RWPE2 (cell line): ENCODE results near the gene EFS.

Source experiments
- ATAC-seq: fragments of 200-7000 bp; cut with Tn5 transposase; 3 replicates; pipeline ENCODE4 v1.9.1; 2021; ENCODE audit warnings: low read depth
- DNase-seq: peaks from one replicate; pipeline ENCODE4 v3.0.0-alpha.2; 2020; ENCODE audit warnings: low spot score
- H3K27ac ChIP-seq: fragments of 450-650 bp; 2 replicates; pipeline ENCODE4 v1.5.1; 2017; ENCODE audit warnings: mild to moderate bottlenecking; ENCODE audit not compliant: poor library complexity, severe bottlenecking
- H3K27me3 ChIP-seq: fragments of 250-450 bp; sonication (Bioruptor Pico); 2 replicates; pipeline ENCODE4 v1.5.1; 2021; ENCODE audit warnings: mild to moderate bottlenecking, moderate library complexity; ENCODE audit not compliant: insufficient read depth, poor library complexity, severe bottlenecking
- H3K36me3 ChIP-seq: fragments of 250-450 bp; sonication (Bioruptor Pico); 2 replicates; pipeline ENCODE4 v1.5.1; 2020; ENCODE audit warnings: low read depth, mild to moderate bottlenecking, moderate library complexity
- H3K4me1 ChIP-seq: fragments of 250-450 bp; sonication (Bioruptor Pico); 2 replicates; pipeline ENCODE4 v1.5.1; 2021; ENCODE audit warnings: mild to moderate bottlenecking, moderate library complexity; ENCODE audit not compliant: insufficient read depth, poor library complexity, severe bottlenecking
- H3K4me3 ChIP-seq: fragments of 250-450 bp; sonication (Bioruptor Pico); 2 replicates; pipeline ENCODE4 v1.5.1; 2021; ENCODE audit warnings: mild to moderate bottlenecking, moderate library complexity; ENCODE audit not compliant: severe bottlenecking
- H3K9me3 ChIP-seq: fragments of 250-450 bp; sonication (Bioruptor Pico); 2 replicates; pipeline ENCODE4 v1.5.1; 2021; ENCODE audit warnings: mild to moderate bottlenecking, moderate library complexity; ENCODE audit not compliant: severe bottlenecking
- CTCF ChIP-seq: fragments of 450-650 bp; IDR thresholded peaks from one replicate; pipeline ENCODE4 v1.5.1; 2017; ENCODE audit warnings: mild to moderate bottlenecking, moderate library complexity; ENCODE audit not compliant: poor library complexity, severe bottlenecking

Gene EFS

GRCh38 chr14:23346693-23347405 lies 18.1 kb downstream of the EFS start:
- no peak overlapping the region for H3K4me3 ChIP-seq
- no peak overlapping the region for H3K27ac ChIP-seq
- DNase-seq (no peak), ATAC-seq (no peak)
- no peaks in the 10 kb centered on the region for H3K9me3 ChIP-seq
- no peaks in the 10 kb centered on the region for H3K27me3 ChIP-seq
- no peaks in the 10 kb centered on the region for H3K36me3 ChIP-seq
- no peaks in the 10 kb centered on the region for H3K4me1 ChIP-seq
- no peak for TF ChIP-seq CTCF

- H3K36me3 ChIP-seq: no peaks in the 10 kb centered on the region
- DNase-seq (no peak), ATAC-seq (no peak; the same call in 2 of the 3 replicates)
- no peak overlapping the region for H3K4me3 ChIP-seq
- TF ChIP-seq CTCF: no peak
- H3K9me3 ChIP-seq: no peaks in the 10 kb centered on the region
- no peaks in the 10 kb centered on the region for H3K27me3 ChIP-seq
- no peak overlapping the region for H3K27ac ChIP-seq
- no peaks in the 10 kb centered on the region for H3K4me1 ChIP-seq
These were observed 18.8 kb downstream of the EFS start for GRCh38 chr14:23345987-23346692.

GRCh38 chr14:23344481-23344880 lies 20.5 kb downstream of the EFS start:
- no peak for DNase-seq
- Histone ChIP-seq H3K27ac (no peak overlapping the region), H3K9me3 (peaks cover 4% of the 10 kb centered on the region), H3K36me3 (no peaks in the 10 kb centered on the region), H3K27me3 (no peaks in the 10 kb centered on the region), H3K4me1 (no peaks in the 10 kb centered on the region), H3K4me3 (no peak overlapping the region)
- TF ChIP-seq CTCF: peak; percentile 10
- no peak for ATAC-seq

- Histone ChIP-seq H3K27ac (no peak overlapping the region), H3K4me1 (no peaks in the 10 kb centered on the region), H3K27me3 (no peaks in the 10 kb centered on the region), H3K9me3 (peaks cover 4% of the 10 kb centered on the region), H3K36me3 (no peaks in the 10 kb centered on the region), H3K4me3 (no peak overlapping the region)
- DNase-seq (no peak), ATAC-seq (no peak)
- no peak for TF ChIP-seq CTCF
These were observed 25.3 kb downstream of the EFS start for GRCh38 chr14:23339506-23340268.
